ENCODE results near the gene BPGM. TPM values are rescaled to one million over a fixed set of nuclear protein-coding genes. Genes with fewer than 3 reads are reported as not detected.

The BPGM gene
- total RNA-seq (21.2 TPM), polyA plus RNA-seq (ENCODE audit: insufficient read depth, low read depth, low replicate concordance) (53.5 TPM)
- long read RNA-seq, donor 1, transcript BPGM-201 (3 exons, 1,753 nt) = major isoform, 9 of 10 reads
- long read RNA-seq, donor 1, partial matches to known transcripts = 0 of 10 reads
- long read RNA-seq, donor 1, other reads (novel, unspliced or antisense) = 0 of 10 reads
- long read RNA-seq, donor 2, transcript BPGM-201 (3 exons, 1,753 nt) = major isoform, 18 of 19 reads
- long read RNA-seq, donor 2, partial matches to known transcripts = 0 of 19 reads
- long read RNA-seq, donor 2, other reads (novel, unspliced or antisense) = 0 of 19 reads
- long read RNA-seq, donor 3, transcript BPGM-201 (3 exons, 1,753 nt) = major isoform, 18 of 18 reads
- long read RNA-seq, donor 3, partial matches to known transcripts = 0 of 18 reads
- long read RNA-seq, donor 3, other reads (novel, unspliced or antisense) = 0 of 18 reads
- long read RNA-seq, donor 4, transcript BPGM-201 (3 exons, 1,753 nt) = major isoform, 11 of 25 reads
- long read RNA-seq, donor 4, partial matches to known transcripts = 14 of 25 reads
- long read RNA-seq, donor 4, other reads (novel, unspliced or antisense) = 0 of 25 reads
- long read RNA-seq, donor 5 = 0 reads
- long read RNA-seq, donor 6, transcript BPGM-201 (3 exons, 1,753 nt) = major isoform, 24 of 53 reads
- long read RNA-seq, donor 6, partial matches to known transcripts = 28 of 53 reads
- long read RNA-seq, donor 6, other reads (novel, unspliced or antisense) = 0 of 53 reads
- long read RNA-seq, donor 7, transcript BPGM-201 (3 exons, 1,753 nt) = major isoform, 14 of 16 reads
- long read RNA-seq, donor 7, partial matches to known transcripts = 1 of 16 reads
- long read RNA-seq, donor 7, other reads (novel, unspliced or antisense) = 1 of 16 reads
- long read RNA-seq, donor 8, transcript BPGM-201 (3 exons, 1,753 nt) = major isoform, 11 of 21 reads
- long read RNA-seq, donor 8, partial matches to known transcripts = 9 of 21 reads
- long read RNA-seq, donor 8, other reads (novel, unspliced or antisense) = 0 of 21 reads
- long read RNA-seq, donor 9, transcript BPGM-201 (3 exons, 1,753 nt) = major isoform, 8 of 8 reads
- long read RNA-seq, donor 9, partial matches to known transcripts = 0 of 8 reads
- long read RNA-seq, donor 9, other reads (novel, unspliced or antisense) = 0 of 8 reads
- long read RNA-seq, donor 10, transcript BPGM-201 (3 exons, 1,753 nt) = major isoform, 11 of 11 reads
- long read RNA-seq, donor 10, partial matches to known transcripts = 0 of 11 reads
- long read RNA-seq, donor 10, other reads (novel, unspliced or antisense) = 0 of 11 reads

DNA sequence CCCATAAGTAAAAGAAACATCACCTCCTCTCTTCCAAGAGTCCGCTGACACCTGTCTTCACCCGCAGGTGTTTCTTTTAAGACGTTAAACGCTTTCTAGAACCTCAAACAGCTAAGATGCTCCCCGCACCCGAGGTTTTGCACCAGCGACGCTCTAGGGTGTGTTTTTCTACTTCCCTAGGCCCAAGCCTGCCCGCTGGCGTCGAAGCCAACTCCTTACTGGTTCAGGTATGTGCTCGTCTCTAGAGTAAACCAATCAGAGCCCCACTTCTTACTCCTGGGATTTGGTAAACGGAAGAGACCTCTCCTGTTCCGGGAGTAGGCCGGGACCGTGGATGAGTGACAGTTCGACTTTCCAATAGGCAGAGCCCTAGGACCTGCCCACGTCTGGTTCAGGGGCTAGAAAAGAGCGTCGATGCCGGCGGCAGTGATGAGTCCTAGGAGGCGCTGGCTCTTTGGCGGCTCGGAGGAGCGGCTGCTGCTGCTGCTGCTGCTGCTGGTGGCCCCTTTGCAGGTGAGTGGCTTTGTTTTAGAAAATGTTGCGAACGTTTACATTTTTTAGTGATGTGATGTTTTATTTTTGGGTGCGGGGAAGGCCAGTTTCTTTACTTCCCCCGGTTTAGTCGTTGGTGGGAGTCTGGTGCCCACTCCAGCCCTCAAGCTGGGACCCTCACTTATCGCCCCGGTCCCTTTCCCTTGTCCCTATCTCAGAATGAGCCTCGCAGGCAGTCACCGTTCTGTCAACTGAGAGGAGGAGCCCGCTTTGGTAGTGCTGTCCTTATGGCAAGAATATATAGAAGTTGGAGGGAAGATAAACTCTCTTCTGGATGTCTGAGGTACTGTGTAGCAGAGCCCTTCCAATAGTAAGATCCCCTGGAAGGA lies at the start of gene BPGM:
TSS of gene BPGM (plus strand) at position 429 of the 881 bp plus-strand sequence. CDS start 14,655 bp downstream, outside the sequence.
- Histone ChIP-seq H3K4me3 (ENCODE audit: low read length in 3 of 3) (peak within 1 kb of the TSS; percentile 95 to 99 (median 98)), H3K27me3 (ENCODE audit: control insufficient read depth, insufficient read depth, low read length) (no peaks in the 10 kb centered on the region), H3K4me1 (ENCODE audit: control insufficient read depth in 2 of 3, insufficient read depth in 2 of 3, low read depth in 1 of 3, low read length in 3 of 3) (peaks cover 0 to 10% (median 7%) of the 10 kb centered on the region in 3 donors), H3K9me3 (ENCODE audit: control insufficient read depth in 2 of 3, insufficient read depth in 1 of 3, low read length in 3 of 3) (no peaks in the 10 kb centered on the region), H3K36me3 (ENCODE audit: control insufficient read depth in 2 of 3, insufficient read depth in 3 of 3, low read length in 3 of 3) (no peaks in the 10 kb centered on the region), H3K27ac (ENCODE audit: low read depth in 2 of 2, low read length in 2 of 2) (peak within 1 kb of the TSS; percentile 75 to 87), H3K9ac (ENCODE audit: low read length in 3 of 3) (peak within 1 kb of the TSS; percentile 70 to 98 (median 96))
- intact Hi-C loops (cut with DNase I) = no loop called here
- DNase-seq (peak; percentile 98 to 100 (median 99)), FAIRE-seq (peak; percentile 99)
- TF ChIP-seq, protein P1, sequence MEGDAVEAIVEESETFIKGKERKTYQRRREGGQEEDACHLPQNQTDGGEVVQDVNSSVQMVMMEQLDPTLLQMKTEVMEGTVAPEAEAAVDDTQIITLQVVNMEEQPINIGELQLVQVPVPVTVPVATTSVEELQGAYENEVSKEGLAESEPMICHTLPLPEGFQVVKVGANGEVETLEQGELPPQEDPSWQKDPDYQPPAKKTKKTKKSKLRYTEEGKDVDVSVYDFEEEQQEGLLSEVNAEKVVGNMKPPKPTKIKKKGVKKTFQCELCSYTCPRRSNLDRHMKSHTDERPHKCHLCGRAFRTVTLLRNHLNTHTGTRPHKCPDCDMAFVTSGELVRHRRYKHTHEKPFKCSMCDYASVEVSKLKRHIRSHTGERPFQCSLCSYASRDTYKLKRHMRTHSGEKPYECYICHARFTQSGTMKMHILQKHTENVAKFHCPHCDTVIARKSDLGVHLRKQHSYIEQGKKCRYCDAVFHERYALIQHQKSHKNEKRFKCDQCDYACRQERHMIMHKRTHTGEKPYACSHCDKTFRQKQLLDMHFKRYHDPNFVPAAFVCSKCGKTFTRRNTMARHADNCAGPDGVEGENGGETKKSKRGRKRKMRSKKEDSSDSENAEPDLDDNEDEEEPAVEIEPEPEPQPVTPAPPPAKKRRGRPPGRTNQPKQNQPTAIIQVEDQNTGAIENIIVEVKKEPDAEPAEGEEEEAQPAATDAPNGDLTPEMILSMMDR (IDR thresholded peaks at IDR 0.05; ENCODE audit: borderline replicate concordance, extremely low read depth, insufficient read depth) = no peak

DNA sequence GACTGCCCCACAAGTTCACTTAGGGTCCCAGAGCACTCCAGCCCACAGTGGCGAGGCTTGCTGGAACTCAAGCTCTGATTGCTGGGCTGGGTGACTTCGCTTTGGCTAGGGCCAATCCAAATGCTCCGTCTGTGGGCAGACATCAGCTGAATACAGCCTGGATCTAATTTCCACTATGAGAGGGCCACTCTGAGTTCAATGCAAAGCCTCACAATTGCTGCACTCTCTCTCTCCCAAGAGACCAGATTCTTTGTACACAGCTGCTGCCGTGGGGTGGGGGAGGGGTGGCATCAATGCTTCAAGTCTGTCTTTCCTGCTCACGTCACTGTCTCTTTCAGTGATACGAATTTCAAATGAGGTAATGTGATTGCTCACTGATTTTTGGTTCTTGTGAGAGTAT lies 47.3 kb upstream of the BPGM start:
- no peak overlapping the region for H3K9ac ChIP-seq (ENCODE audit: low read length in 3 of 3)
- no peak for DNase-seq
- TF ChIP-seq, protein P1 (IDR thresholded peaks at IDR 0.05; ENCODE audit: borderline replicate concordance, extremely low read depth, insufficient read depth) = no peak
- H3K36me3 ChIP-seq (ENCODE audit: control insufficient read depth in 2 of 3, insufficient read depth in 3 of 3, low read length in 3 of 3) = no peaks in the 10 kb centered on the region
- H3K9me3 ChIP-seq (ENCODE audit: control insufficient read depth in 2 of 3, insufficient read depth in 1 of 3, low read length in 3 of 3) = no peaks in the 10 kb centered on the region
- peaks cover 0 to 2% (median under 1%) of the 10 kb centered on the region in 3 donors for H3K4me1 ChIP-seq (ENCODE audit: control insufficient read depth in 2 of 3, insufficient read depth in 2 of 3, low read depth in 1 of 3, low read length in 3 of 3)
- FAIRE-seq = no peak
- no peak overlapping the region for H3K27ac ChIP-seq (ENCODE audit: low read depth in 2 of 2, low read length in 2 of 2)
- H3K4me3 ChIP-seq (ENCODE audit: low read length in 3 of 3) = no peak overlapping the region
- H3K27me3 ChIP-seq (ENCODE audit: control insufficient read depth, insufficient read depth, low read length) = no peaks in the 10 kb centered on the region
- intact Hi-C loops (cut with DNase I) = no loop called here

DNA sequence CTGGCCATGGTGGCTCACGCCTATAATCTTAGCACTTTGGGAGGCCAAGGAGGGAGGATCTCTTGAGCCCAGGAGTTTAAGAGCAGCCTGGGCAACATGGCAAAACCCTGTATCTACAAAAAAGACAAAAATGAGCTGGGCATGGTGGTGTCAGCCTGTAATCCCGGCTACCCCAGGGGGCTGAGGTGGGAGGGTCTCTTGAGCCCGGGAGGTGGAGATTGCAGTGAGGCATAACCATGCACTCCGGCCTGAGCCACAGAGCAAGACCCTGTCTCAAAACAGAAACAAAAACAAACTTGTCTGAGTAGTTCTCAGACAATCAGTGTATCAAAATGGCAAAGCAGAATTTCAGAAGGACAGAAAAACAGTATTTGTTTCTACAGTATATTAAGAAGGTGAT lies 45.2 kb upstream of the BPGM start:
- H3K4me3 ChIP-seq (ENCODE audit: low read length in 3 of 3) = no peak overlapping the region
- TF ChIP-seq, protein P1 (IDR thresholded peaks at IDR 0.05; ENCODE audit: borderline replicate concordance, extremely low read depth, insufficient read depth) = no peak
- FAIRE-seq = no peak
- DNase-seq = peak in 1 of 5 donors; percentile 2
- no peaks in the 10 kb centered on the region for H3K9me3 ChIP-seq (ENCODE audit: control insufficient read depth in 2 of 3, insufficient read depth in 1 of 3, low read length in 3 of 3)
- no peaks in the 10 kb centered on the region for H3K27me3 ChIP-seq (ENCODE audit: control insufficient read depth, insufficient read depth, low read length)
- no peak overlapping the region for H3K9ac ChIP-seq (ENCODE audit: low read length in 3 of 3)
- no peak overlapping the region for H3K27ac ChIP-seq (ENCODE audit: low read depth in 2 of 2, low read length in 2 of 2)
- no peaks in the 10 kb centered on the region for H3K36me3 ChIP-seq (ENCODE audit: control insufficient read depth in 2 of 3, insufficient read depth in 3 of 3, low read length in 3 of 3)
- peaks cover 0 to 2% (median 0%) of the 10 kb centered on the region in 3 donors for H3K4me1 ChIP-seq (ENCODE audit: control insufficient read depth in 2 of 3, insufficient read depth in 2 of 3, low read depth in 1 of 3, low read length in 3 of 3)
- intact Hi-C loops (cut with DNase I) = loop anchor here (10.0 kb wide), 1 partner anchor 157 kb away; no protein-coding TSS in a partner anchor
